Head of caudate nucleus (tissue), 42 donors: Measurements from ENCODE around the gene SORCS1.

Source experiments
- DNase-seq, 42 donors: peaks; one replicate each; pipeline versions ENCODE4 v3.0.0 to v3.0.0-alpha.2; 2020 to 2021; ENCODE audit warnings: mixed read lengths in 7 of 42
- intact Hi-C: fragments of 100-400 bp; cut with DNase I; formaldehyde crosslinking; loops from one replicate; pipeline ENCODE4 v1.15.0; 2022

The SORCS1 gene

GRCh38 chr10:107126512-107127065, 37.9 kb downstream of the SORCS1 start:
- intact Hi-C loops: no loop called here
- DNase-seq: no peak

GRCh38 chr10:107122703-107123102, 41.8 kb downstream of the SORCS1 start:
- no peak for DNase-seq
- intact Hi-C loops: no loop called here

GRCh38 chr10:107118866-107119265, 45.6 kb downstream of the SORCS1 start:
- intact Hi-C loops: no loop called here
- DNase-seq: no peak

GRCh38 chr10:107104026-107104652, 60.4 kb downstream of the SORCS1 start:
- intact Hi-C loops: no loop called here
- DNase-seq: no peak

- intact Hi-C loops: no loop called here
- no peak for DNase-seq
These were observed 61.1 kb downstream of the SORCS1 start for GRCh38 chr10:107103174-107104025.

GRCh38 chr10:107098326-107098725, 66.2 kb downstream of the SORCS1 start:
- intact Hi-C loops: no loop called here
- DNase-seq: no peak

GRCh38 chr10:107094824-107095522, 69.5 kb downstream of the SORCS1 start:
- intact Hi-C loops: no loop called here
- no peak for DNase-seq

GRCh38 chr10:107092321-107092720, 72.2 kb downstream of the SORCS1 start:
- DNase-seq: no peak
- intact Hi-C loops: no loop called here

GRCh38 chr10:107091126-107091525, 73.4 kb downstream of the SORCS1 start:
- intact Hi-C loops: no loop called here
- no peak for DNase-seq

- DNase-seq: peak in 12 of 42 donors; percentile 4 to 68 (median 35)
- intact Hi-C loops: no loop called here
These were observed 78.6 kb downstream of the SORCS1 start for GRCh38 chr10:107085665-107086525.

GRCh38 chr10:107083388-107084009, 81.0 kb downstream of the SORCS1 start:
- intact Hi-C loops: no loop called here
- DNase-seq: no peak

GRCh38 chr10:107081644-107082043, 82.9 kb downstream of the SORCS1 start:
- DNase-seq: no peak
- intact Hi-C loops: no loop called here

- DNase-seq: no peak
- intact Hi-C loops: no loop called here
These were observed 89.4 kb downstream of the SORCS1 start for GRCh38 chr10:107075117-107075516.

- intact Hi-C loops: no loop called here
- peak in 29 of 42 donors; percentile 5 to 64 (median 21) for DNase-seq
These were observed 91.7 kb downstream of the SORCS1 start for GRCh38 chr10:107072786-107073185.

- intact Hi-C loops: no loop called here
- DNase-seq: peak in 26 of 42 donors; percentile 4 to 67 (median 26)
These were observed 92.5 kb downstream of the SORCS1 start for GRCh38 chr10:107072028-107072427.

GRCh38 chr10:107071301-107071700, 93.2 kb downstream of the SORCS1 start:
- intact Hi-C loops: no loop called here
- DNase-seq: peak in 27 of 42 donors; percentile 2 to 74 (median 33)

- intact Hi-C loops: no loop called here
- DNase-seq: no peak
These were observed 96.7 kb downstream of the SORCS1 start for GRCh38 chr10:107067843-107068242.

GRCh38 chr10:107064075-107064474, 100.4 kb downstream of the SORCS1 start:
- intact Hi-C loops: no loop called here

More at GRCh38 chr10:107064075-107064474, 100.4 kb downstream of the SORCS1 start:
- DNase-seq: no peak
